IPS DF 19.7 (cell line): Measurements from ENCODE around the gene TPK1.

ENCODE experiments used
- DNase-seq: peaks from one replicate; pipeline ENCODE4 v3.0.0-alpha.2; 2013; ENCODE audit warnings: low read depth, low spot score

TPK1 gene

DNA sequence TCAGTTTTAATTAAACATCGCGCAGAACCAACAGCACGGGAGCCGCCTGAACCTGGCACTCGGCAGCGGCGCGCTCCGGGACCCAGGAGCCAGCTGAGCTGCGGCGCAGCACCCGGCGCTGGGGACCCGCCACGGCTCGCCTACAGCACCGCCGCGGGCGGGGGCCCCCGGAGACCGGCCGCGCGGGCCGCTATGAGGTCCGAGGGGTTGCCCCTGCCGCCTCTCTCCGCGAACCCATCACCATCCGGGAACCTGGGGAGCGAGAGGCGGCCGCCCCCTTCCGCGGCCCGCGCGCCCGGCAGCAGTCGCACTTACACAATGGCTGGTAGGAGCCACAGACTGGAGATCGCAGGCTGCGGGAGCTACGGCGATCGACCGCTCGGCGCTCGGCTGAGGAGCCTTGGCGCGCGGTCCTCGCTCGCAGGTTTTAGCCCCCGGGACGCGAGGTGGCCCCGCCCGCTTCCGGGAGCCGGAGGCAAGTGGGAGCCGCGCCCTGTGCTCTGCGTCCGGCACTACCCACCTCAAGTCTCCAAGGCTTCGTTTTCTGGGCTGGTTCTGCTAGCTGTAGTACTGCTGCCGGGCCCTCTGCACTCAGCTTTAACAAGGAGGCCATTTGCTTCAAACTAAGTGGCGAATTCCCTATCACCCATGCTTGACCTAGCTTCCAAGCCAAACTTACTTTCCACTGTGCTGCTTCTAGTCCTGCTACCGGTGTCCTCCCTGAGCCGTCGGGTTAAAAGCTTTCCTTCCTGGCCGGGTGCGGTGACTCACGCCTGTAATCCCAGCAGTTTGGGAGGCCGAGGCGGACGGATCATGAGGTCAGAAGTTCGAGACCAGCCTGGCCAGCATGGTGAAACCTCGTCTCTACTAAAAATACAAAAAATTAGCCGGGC is at the start of gene TPK1:
TPK1 (minus strand) TSS at position 402 of the 893 bp plus-strand sequence. CDS start 451 bp downstream, outside the sequence.
- DNase-seq, result peak; percentile 83

DNA sequence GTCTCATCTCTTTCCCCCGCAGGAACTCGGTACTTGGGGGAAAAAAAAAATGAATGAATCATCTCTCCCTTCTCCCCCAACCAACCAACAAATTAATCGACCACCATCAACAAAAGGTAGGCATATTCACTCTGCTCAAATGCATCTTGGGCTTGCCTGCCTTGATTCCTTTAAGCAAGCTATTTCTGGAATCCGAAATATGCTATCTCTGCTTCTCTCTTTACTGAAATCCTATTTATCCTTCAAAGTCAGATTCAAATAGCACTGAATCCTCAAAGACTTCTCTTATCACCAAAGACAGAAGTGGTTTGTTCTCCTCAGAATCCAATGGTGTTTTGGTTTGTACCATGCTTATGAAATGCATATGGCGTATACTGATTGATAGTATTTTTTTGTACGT is 49.6 kb upstream of the TPK1 start:
- peak; percentile 38 for DNase-seq

DNA sequence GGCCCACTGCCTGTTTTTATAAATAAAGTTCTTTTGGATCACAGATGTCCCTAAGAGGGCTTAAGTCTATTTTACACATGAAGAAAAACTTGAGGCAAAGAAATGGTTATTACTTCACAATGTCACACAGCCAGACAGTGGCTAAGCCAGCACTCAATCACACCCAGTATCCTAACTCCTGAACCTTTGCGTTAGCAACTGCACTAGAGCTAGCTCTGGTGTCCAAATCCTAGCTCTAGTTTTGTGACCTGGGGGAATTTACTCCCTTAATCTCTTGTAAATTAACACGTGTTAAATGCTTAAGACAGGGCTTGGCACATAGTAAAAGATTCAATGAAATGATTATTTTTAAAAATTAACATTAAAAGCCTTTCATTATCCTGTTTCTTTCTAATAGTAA is 49.0 kb upstream of the TPK1 start:
- no peak for DNase-seq

DNA sequence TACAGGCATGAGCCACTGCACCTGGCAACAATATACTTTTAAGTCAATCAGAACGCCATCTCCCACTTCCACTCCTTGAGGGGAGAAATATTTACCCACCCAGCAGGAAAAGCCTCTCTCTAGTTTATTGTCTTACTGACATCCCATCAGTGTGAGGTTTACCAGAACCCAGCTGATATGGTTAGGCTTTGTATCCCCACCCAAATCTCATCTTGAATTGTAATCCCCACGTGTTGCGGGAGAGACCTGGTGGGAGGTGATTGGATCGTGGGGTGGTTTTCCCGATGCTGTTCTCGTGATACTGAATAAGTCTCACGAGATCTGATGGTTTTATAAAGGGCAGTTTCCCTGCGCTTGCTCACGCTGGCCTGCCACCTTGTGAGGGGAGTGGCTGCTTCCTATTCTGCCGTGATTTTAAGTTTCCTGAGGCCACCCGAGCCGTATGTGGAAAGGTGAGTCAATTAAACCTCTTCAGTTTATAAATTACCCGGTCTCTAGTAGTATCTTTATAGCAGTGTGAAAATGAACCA is 37.5 kb upstream of the TPK1 start:
- no peak for DNase-seq

DNA sequence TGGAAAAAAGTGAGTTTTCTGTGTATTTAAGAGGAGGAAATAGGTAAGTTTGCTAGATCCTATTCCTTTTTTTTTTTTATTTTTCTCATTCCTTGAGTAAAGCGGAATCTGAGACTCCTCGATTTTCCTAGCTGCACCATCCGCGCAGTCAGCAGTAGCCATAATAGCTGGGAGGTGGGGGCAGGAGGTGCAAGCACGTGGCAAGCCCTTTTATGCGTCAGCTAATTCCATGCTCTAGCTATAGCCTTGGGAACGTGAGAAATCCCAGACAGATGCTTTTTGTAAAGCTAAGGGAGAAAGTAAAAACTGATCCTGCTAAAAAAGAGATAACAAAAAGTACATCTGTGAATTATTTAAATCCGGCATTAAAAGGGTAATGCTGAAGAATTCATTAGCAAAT is 33.2 kb upstream of the TPK1 start:
- DNase-seq, result no peak

DNA sequence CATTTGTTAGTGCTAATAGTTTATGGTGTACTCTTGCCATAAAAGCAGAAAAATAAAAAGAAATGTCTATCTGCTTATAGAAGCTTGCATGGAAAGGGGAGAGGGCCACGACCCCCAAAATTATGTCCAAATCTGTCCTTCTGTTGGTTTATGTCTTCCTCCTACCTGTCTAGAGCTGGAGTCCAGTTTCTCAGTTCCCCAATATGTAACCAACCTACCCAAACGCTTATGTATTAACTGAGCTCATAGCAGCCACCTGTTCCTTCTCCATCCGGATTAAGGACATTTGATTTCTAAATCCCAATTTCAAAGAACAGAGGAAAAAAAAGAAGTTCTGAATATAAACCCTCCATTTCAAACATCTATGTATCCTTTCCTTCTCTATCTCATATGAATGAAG is 30.3 kb upstream of the TPK1 start:
- no peak for DNase-seq

DNA sequence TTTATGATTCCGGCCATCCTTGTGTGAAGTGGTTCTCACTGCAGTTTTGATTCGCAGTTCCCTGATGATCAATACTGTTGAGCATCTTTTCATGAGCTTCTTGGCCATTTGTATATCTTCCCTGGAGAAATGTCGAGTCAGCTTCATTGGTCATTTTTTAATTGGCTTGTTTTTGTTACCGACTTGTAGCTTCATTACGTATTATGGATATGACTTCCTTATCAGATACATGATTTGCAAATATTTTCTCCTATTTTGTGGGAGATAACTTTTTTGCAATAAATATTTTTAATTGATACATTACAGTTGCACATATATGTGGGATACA is 27.4 kb upstream of the TPK1 start:
- no peak for DNase-seq

DNA sequence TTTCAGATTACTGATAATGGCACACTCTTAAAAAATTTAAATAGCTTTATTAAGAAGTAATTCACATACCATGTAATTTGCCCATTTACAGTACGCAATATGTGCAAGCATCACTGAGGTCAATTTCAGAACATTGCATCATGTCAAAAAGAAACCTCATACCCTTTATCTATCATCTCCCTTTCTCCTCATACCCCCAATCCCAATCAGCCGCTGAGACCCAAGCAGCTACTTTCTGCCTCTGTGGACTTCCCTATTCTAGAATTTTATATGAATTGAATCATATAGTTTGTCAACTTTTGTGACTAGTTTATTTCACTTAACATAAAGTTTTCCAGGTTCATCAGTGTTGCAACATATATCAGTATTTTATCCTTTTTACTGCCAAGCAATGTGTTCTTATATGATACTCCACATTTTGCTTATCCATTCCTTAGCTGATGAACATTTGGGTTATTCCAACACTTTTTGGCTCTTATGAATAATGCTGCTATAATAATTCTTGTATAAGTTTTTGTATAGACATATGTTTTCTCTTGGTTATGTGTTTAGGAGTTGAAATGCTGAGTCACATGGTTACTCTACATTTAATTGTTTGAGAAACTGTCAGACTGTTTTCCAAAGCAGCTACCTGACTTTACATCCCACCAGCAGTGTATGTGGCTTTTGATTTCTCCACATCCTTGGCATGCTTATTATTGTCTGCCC is 26.9 kb upstream of the TPK1 start:
- DNase-seq, result no peak

DNA sequence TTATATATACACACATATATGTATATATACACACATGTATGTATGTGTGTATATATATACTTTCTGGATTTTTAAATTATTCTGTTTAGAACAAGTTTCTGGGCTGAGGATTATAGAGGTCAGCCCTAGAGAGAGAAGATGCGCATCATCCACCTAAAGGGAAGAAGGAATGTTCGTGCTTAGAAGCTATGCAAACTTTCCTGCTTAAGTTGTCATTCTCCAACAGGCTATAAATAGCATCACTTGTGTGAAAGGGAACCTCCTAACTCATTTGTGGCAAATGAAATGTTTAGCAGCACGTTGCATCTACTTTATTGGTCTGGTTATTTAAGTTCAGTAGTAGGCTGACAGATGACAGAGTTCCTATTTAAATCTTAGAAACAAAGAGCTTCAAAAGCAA is 23.9 kb upstream of the TPK1 start:
- no peak for DNase-seq

DNA sequence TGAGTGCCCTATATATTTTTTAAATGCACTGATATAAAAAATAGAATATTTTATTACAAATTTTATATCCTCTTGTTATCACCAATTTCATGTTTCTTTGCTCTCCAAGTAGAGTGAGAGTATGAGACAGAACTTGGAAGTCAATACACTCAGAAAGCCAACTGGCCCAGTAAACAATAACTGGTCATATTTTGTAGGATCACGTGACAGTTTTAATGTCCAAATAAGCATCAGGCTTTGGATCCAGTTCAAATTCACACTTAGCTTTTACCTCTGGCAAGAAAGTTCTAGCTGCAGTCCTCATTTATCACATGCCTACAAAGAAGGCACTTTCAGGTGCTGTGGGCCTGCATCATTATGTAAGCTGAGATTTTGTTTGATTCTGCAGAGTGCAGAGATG is 21.6 kb upstream of the TPK1 start:
- no peak for DNase-seq

DNA sequence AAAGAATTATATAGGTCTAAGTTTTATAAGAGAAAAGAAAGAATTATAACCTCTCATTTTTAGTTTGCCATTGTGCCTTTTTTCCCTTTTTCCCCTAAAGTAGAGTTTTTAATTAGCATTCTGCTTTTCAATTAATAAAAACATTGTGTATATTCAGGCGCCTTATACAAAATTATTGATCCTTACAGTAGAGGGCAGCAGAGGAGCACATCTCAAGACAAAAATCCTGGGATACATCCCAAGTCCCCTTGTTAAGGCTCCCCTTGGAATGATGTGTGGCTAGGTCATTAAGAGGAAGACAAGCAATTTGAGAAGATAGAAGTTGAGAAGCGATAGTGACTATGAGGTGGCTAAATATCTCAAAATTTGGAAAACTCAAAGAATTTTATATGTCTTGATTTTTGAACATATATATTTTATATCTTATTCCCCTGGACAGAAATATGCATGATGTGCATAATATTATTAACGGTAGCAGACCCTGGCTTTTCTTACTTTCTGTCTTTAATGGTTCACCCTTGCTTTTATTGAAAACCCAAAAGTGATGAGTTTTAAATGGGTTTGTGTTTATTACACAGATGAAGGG is 19.1 kb upstream of the TPK1 start:
- DNase-seq, result no peak

DNA sequence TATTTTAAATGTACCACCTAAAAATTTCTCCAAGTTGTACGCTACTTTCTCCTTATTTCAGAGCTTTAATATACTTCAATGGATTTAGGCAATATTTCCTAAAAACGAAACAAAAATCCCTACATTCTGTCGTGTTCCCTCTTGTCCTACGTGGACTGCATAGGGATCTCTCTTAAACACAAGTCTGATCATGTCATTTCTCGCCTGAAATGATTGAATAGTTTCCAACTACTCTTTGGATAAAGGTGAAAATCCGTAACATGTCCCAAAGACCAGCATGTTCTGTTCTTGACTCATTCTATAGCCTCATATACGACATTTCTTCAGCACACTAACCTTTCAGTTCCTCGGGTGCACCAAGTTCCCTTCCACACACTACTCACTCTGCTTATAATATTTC is 17.7 kb upstream of the TPK1 start:
- DNase-seq, result no peak

DNA sequence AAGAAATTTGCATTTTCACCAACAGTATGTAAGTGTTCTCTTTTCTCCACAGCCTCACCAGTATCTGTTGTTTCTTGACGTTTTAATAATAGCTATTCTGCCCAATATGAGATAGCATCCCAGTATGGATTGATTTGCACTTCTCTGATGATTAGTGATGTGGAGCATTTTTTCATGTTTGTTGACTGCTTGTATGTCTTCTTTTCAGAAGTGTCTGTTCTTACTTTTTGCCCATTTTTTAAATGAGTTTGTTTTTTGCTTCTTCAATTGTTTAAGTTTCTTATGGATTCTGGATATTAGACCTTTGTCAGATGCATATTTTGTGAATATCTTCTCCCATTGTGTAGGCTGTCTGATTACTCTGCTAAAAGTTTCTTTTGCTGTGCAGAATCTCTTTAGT is 12.2 kb upstream of the TPK1 start:
- DNase-seq, result no peak

DNA sequence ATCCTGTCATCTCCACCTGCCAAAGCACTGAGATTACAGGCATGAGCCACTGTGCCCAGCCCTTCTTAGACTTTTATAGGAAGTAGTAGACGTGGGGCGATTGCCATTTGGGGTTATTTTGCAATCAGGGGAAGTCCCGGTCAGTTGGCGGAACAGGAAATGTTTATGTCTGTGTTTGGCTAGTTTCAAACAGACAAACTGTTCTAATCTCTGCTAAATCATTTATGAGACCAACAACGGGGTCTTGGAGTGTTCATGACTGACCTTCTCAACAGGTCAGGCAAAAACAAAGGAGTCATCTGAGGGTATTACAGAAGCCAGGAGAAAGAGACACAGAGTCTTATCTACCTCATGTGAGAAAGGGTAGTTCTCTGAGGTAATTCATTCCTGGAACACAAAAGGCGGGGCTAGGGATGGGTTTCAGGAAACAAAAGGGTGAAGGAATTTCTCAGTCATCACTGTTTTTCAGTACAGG is 6.6 kb upstream of the TPK1 start:
- no peak for DNase-seq

DNA sequence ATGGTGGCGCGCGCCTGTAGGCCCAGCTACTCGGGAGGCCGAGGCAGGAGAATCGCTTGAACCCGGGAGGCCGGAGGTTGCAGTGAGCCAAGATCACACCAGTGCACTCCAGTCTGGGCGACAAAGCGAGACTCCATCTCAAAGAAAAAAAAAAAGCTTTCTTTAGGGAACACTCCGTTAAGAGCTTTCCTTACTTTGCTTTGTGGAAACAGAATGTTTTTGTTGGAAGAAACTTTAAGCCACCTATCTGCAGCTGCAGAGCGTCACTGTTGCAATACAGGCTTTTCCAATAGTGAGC is 641 bp upstream of the TPK1 start:
- DNase-seq, result no peak

DNA sequence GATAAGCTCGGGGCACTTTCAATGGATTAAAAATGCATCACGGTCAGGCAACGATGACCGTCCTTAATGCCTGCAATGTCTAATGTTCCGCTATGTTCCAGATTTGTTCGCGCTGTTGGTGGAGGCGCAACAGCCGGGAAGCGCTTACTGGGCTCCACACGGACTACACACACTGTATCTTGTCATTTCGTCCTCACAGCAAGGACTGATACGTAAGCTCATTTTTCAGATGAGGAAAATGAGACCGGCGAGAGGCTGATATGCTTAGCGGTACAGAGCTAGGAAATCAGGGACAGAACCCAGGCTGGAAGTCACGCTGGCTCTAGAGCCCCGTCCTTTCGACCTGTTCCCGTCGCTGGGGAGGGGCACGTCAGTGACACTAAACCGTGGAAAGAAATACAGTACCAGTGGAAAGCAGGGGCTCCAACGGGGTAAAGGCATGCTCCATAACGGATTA is 670 bp downstream of the TPK1 start:
- no peak for DNase-seq

DNA sequence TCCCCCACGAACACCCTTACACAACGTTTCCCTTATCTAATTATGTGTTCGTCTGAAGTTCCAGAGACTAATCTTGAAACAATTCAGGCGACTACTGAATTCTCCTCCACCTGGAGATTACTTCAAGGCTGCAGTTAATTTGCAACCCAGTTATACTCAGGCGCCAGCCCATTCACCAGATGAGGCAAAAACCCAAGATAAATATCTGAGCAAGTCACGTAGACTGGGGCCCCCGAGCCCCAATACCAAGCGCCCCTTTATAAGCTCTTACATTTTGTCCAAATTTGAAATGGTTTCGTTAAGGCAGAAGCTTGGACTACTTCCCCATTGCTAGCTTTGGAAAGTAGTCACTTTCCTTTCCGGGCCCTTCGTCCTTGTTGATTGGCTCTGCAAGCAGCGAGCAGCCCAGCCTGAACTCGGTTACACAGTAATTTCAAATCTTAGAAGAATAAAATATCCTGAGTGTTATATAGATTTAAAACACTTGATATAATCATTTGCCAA is 1.2 kb downstream of the TPK1 start:
- DNase-seq, result no peak

DNA sequence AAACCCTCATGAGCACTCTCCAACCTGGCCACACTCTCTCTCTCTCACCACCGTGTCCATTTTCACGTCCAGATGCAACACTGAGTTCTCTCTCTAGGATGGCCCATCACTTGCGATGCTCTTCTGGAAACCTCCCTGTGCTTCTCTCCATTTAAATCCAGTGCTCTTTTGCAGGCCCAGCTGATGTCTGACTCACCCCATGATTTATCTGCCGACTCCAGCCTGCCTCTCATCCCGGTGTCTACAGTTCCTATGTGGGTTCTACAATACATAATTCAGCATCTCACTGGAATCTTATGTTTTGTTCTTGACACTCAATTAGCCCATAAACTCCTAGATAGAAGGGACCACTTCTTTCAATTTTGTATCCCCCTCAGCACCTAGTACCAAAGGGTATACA is 5.0 kb downstream of the TPK1 start:
- no peak for DNase-seq

DNA sequence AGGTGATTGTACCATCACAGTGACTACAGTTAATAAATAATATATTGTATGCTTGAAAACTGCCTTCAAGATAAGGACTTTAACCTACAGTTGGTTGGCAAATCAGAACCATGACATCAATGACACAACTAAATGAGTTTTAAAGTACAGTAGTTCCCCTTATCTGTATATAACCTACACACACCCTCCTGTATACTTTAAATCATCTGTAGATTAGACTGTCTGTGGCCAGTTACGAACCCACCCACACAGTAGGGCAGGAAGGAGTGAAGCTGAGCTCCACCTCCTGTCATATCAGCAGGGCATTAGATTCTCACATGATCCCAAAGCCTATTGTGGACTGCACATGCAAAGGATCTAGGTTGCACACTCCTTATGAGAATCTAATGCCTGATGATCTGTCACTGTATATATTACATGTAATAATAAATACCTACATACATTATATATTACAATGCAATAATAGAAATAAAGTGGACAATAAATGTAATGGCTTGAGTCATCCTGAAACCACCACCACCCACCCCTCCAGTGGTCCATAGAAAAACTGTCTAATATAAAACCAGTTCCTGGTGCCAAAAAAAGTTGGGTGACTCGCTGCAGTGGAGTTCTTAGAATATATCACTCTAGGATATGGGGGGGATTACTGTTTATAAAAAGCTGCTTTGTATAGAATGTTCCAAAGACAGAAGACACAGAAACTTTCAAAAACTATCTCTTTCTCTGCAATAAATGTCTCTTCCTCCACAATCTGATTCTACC is 5.6 kb downstream of the TPK1 start:
- DNase-seq, result no peak

DNA sequence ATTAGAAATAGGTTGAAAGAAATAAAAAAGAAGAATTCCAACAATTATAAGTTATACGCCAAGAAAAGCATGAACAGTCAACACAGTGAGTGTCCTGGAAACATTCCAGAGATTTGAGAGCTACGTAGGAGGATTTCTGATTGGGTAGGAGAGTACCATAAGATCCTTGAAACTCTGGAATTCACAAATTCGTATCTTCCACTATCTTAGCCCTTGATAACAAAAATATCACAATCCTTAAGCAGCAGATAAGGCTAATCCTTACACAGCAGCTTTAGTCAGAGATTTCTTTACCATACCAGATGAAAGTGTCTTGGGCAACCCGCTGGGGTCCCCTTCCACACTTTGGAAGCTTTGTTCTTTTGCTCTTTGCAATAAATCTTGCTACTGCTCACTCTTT is 8.2 kb downstream of the TPK1 start:
- DNase-seq, result no peak

DNA sequence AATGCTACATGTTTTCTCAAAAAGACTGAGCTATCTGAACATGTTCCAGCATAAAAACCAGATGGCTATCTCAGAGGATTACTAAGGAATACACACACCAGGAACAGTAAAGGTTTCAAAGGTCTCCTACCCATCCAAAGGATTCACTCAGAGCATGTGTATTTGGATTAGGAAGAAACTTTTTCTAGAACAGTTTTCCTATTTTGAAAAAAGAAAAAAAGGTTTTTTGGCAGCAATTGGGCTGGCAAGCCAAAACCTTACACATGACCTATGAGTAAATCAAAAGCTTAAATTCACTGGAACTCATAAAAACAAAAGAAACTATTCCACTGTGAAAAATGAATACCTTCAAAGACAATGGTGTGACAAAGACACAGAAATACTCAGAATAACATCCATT is 9.6 kb downstream of the TPK1 start:
- DNase-seq, result no peak

DNA sequence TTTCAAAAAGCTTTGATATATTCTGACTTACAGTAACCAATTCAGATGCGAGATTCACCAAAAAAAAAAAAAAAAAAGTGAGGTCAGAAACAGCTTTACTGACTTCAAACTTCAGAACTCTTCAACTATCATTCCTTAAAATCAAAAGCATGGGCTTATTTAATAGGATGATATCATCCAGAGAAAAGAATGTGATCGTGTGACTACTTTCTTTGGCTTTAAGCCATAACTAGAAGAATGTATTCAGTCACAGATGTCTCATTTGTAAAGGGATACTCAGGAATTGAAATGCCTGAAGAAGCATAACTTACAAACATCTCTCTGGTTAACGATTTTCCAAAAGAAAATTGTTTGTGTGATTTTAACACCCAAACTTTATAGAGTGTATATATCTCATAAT is 11.5 kb downstream of the TPK1 start:
- no peak for DNase-seq
